ENCODE results near the gene OR6S1. TPM values are rescaled to one million over a fixed set of nuclear protein-coding genes. Genes with fewer than 3 reads are reported as not detected.
A peak's percentile ranks its signal among the peaks of the same experiment; 100 is the strongest.
"Not testable (repeated sequence)": the region's sequence is repeated elsewhere in the genome, so short reads cannot be mapped to it uniquely, and the experiment has no call there.

The OR6S1 gene
- total RNA-seq, 1 donor from 2014 or later = not detected

DNA sequence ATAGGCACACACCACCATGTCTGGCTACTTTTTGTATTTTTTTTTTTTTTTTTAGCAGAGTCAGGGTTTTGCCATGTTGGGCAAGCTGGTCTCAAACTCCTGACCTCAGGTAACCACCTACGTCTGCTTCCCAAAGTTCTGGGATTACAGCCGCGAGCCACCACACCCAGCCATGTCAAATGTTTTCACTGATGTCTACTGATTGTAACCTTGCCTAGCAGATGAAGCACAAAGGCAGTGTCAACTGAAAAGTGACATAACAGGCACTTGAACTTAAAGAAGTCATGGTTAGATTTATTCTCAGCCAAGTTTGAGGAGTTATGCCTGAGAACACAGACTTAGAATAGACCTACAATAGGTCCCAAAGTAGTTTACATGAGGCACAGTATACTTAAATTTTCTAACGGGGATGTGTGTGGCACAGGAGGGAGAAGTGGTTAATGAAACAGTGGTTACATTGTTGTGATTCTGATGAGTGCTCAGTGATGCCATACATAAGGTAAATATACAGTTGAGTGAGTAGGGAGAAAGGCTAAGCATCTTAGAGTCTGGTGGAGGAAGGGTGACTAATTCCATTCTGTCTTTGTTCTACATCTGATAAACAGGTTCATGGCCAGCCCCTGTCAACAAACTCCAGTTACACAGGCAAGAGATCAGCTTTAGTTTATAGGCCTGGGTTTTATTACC, 30.2 kb upstream of the OR6S1 start:
- DNase-seq (ENCODE audit: low read depth in 2 of 2) = peak in 1 of 2 donors; percentile 25

DNA sequence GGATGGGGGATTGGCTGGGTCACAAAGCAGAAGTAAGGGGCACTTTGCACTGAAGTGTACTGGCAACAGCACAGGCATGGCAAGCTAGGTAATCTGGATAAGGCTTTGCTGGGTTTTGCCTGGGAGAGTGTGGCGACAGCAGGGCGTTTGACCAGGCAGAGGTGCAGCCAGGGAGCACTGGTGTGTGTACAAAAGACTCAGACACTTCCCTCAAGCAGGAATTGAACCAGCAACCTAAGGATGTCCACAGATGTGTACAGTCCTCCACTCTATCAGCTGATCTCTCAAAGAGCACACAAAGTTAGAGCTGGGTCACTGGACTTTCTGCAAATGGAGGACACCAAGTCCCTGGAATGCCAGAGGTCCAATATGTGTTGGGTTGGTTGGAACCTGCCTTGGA, 27.5 kb upstream of the OR6S1 start:
- DNase-seq (ENCODE audit: low read depth in 2 of 2) = no peak

DNA sequence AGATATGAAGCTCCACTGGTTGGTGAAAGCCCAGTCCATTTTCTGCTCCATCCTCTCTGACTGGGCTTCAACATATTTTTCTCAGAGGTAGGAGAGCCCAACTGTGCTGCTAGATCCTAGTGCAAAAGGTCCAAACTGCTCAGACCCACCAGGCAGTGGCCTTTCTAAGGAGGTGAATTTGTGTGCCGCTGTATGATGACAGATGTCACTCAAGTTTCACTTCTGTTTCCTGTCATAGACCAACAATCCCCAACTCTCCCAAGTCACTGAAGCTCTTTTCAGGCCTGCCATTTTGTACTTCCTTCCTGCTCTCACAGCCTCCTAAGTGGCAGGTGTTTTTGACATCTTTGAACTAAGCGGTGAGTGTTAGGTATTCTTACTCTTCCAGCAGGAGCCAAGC, 26.5 kb upstream of the OR6S1 start:
- DNase-seq (ENCODE audit: low read depth in 2 of 2) = no peak

DNA sequence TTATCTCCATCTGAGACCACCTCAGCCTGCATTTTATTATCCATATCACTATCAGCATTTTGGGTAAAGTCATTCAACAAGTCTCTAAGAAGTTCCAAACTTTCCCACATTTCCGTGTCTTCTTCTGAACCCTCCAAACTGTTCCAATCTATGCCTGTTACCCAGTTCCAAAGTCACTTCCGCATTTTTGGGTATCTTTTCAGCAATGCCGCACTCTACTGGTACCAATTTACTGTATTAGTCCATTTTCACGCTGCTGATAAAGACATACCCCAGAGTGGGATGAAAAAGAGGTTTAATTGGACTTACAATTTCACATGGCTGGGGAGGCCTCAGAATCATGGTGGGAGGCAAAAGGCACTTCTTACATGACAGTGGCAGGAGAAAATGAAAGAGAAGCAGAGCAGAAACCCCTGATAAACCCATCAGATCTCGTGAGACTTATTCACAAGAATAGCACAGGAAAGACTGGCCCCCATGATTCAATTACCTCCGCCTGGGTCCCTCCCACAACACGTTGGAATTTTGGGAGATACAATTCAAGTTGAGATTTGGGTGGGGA, 25.0 kb upstream of the OR6S1 start:
- not testable (repeated sequence) for DNase-seq (ENCODE audit: low read depth in 2 of 2)

DNA sequence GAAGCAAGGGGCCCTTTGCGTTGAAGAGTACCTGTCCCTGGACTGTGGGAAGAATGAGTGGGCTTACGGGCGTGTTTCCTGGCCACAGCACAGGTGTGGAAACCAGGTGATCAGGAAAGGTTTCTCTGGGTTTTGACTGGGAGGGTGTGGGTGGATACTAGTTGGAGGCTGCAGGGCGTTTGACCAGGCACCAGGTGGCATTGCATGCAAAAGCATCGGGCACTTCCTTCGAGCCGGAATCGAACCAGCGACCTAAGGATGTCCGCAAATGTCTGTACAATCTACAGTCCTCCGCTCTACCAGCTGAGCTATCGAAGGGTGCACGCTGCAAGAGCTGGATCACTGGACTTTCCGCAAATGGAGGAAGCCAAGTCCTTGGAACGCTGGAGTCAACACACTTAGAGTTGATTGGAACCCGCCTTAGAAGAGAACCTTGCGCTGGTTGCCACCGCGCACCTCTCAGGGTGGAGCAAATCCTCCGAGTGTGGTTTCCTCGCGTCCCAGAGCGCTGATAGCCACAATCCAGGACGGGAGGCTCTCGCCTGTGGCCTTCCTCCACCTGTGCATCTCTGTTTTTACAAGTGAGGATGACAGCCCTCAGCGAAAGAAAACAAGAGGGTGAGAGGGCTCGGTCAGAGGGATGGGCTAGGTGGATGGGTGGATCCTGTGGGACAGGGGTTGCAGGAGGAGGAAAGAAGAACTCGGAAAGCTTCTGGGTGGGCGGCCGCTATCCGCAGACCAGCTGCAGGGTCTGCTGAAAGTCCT, 21.7 kb upstream of the OR6S1 start:
- DNase-seq (ENCODE audit: low read depth in 2 of 2) = peak; percentile 61

DNA sequence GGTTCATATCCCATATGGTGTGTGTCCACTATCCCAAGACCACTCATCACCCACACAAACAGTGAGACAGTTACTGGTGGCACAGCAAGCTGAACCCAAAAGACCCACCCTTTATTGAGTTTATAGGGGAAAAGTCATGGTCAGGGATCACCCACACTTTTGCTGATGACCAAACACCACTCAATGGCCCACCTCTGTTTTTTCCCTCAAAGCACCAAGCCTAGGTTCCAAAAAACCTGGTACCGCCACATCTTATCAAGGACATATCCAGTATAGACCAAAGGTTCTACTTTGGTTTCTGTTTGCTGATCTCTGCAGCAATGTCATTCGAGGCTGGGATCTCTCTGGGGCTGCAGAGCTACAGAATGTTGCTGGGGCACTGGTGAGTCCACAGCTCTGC, 19.7 kb upstream of the OR6S1 start:
- DNase-seq (ENCODE audit: low read depth in 2 of 2) = no peak

DNA sequence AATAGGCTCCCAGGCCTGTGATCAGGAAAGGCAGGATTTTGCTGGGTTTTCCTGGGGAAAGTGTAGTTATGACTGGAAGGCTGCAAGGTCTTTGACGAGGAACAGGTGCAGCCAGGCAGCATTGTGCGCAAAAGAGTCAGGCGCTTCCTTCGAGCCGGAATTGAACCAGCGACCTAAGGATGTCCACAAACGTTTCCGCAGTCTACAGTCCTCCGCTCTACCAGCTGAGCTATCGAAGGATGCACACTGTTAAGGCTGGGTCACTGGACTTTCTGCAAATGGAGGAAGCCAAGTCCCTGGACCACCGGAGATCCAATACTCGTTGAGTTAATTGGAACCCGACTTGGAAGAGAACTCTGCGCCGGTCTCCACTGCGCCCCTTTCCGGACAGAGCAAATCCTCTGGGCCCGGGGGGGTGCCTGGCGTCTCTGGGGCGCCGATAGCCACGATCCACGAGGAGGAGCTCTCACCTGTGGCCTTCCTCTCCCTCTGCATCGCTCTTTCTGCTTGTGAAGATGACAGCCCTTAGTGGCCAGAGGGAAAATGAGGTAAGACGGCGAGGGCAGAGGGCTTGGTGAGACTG, 18.4 kb upstream of the OR6S1 start:
- DNase-seq (ENCODE audit: low read depth in 2 of 2) = no peak

DNA sequence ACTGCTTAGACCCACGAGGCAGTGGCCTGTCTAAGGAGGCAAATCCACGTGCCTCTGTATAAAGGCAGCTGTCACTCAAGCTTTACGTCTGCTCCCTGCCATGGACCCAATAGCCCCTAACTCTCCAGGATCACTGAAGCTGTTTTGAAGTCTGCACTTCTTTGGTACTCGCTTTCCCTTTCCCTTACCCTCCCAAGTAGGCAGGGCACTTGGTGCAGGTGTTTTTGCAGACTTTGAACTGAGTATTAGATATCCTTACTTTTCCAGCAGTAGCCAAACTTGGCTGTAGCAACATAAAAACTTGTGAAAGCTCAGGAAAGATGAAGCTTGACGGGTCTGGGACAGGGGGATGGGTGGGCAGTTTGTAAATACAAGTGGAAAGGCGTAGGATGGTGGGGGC, 17.8 kb upstream of the OR6S1 start:
- no peak for DNase-seq (ENCODE audit: low read depth in 2 of 2)

DNA sequence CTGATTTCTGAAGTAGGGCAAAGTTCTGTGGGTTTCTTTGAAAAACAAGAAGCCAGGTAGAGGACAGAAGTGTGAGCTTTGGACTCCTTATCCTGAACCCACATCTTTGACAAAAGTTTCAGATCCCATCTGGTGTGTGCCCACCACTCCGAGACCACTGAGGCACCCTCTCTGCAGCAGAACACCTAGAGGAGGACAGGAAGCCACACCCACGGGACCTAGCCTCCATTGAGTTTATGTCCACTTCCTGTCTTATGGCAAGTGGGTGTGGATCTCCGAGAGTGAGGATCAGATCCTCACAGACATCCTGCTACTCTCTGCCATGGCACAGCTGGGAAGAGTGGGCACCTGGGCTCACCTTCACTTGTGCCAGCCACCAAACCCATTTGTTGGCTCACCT, 16.8 kb upstream of the OR6S1 start:
- DNase-seq (ENCODE audit: low read depth in 2 of 2) = no peak

DNA sequence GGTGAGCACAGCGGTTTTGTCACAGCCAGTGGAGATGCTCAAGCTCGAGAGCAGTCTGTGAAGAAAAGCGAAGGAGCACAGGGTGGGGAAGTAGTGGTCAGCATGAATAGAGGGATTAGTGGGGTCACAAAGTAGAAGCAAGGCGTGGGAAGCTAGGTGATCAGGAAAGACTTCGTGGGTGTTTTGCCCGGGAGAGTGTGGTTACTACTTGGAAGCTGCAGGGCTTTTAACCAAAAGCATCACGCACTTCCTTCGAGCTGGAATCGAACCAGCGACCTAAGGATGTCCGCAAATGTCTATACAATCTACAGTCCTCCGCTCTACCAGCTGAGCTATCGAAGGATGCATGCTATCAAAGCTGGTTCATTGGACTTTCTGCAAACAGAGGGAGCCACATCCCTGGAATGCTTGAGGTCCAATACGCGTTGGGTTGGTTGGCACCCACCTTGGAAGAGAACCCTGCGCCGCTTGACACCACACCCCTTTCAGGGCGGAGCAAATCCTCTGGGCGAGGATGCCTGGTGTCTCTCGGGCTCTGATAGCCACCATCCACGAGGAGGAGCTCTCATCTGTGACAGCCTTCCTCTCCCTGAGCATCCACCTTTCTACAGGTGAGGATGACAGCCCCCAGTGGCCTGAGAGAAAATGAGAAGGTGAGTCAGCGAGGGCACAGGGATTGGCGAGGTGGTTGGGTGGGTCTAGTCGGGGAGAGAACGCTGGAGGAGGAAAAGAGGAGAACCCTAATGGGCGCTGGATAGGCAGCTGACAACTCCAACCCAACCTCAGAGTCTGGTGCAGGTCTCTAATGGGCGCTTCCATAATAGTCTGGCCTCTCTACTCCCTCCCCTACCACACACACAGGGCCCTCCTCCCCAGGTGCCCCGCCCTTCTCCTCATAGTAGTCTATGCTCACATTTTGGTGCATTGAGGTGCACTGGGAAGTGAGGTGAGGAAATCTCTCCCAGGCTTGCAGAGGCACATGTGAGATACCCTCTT, 16.0 kb upstream of the OR6S1 start:
- DNase-seq (ENCODE audit: low read depth in 2 of 2) = no peak

DNA sequence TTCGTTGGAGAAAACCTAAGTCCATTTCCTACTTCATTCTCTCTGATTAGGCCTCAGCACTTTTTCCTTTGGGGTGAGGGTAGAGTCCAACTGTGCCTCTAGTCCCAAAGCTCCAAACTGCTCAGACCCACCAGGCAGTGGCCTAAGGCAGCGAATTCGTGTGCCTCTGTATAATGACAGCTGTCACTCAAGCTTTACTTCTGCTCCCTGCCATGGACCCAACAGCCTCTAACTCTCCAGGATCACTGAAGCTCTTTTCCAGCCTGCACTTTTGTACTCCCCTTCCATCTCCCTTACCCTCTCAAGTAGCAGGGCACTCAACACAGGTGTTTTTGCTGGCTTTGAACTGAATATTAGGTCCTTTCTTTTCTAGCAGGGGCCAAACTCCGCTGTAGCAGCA, 14.8 kb upstream of the OR6S1 start:
- no peak for DNase-seq (ENCODE audit: low read depth in 2 of 2)

DNA sequence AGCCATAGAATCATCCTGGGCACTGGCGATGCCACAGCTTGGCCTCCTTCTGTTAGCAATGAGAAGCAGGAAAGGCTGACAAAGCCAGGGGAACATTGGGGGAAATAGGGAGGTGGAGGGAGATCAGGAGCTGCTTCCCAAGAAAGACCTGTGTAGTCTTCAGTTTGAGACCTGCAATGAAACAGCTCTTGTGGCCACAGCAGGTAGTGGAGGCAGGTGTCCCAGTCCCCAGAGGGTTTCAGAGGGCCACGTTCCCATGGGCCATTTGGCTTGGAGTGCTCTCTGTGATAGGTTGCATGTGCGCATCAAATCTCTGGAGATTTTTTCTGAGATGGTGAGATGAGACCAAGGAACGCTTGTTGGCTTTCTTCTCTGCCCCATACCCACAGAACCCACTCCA, 14.4 kb upstream of the OR6S1 start:
- no peak for DNase-seq (ENCODE audit: low read depth in 2 of 2)

DNA sequence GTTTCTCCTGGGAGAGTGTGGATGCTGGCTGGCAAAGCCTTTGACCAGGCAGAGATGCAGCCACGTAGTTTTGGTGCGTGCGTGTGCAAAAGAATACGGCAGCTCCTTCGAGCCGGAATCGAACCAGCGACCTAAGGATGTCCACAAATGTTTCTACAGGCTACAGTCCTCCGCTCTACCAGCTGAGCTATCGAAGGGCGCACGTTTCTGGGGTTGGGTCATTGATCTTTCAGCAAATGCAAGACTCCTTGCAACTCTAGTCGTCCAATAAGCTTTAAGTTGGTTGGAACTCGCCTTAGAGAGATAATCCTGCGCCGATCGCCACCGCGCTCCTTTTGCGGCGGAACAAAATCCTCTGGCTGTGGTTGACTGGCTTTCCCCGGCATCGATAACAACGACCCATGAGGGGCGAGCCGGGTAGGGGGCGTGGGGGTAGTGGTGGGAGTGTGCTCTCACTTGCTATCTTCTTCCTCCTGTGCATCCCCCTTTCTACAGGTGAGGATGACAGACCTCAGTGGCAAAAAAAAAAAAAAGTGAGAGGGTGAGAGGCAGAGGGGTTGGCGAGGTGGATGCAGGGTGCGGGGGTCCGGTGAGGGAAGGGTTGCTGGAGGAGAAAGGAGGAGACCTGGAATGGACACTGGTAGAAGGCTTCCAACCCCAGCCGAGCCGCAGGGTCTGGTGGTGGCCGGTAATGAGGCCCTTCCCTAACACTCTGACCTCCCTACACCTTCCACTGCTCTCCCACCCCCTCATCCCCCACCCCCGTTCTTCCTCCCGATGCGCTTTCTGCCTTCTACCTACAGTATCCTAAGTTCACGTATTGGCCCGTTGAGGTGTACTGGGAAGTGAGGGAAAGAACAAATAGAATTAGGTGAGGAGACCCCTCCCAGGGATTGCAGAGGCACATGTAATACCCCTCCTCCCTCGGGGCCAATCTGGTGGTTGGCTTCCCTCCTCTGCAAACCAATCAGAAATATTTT, 11.8 kb upstream of the OR6S1 start:
- DNase-seq (ENCODE audit: low read depth in 2 of 2) = peak in 1 of 2 donors; percentile 30

DNA sequence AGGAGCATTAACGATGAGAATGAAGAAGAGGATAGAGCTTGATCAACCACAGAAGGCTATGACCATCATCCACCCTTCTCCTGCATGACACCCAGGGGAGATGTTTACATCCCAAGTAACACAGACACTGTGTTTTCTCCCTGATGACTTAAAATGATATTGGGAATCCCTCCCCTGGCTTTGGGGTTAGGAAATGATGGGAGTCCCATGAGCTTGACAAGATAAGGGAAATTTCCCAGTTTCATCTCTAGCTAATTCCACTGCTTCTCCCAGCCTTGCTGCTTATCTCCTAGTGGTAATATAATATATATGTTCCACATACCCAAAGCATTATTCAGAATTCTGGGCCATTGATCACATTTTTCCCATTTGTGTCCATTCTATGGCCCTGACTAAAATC, 4.0 kb upstream of the OR6S1 start:
- no peak for DNase-seq (ENCODE audit: low read depth in 2 of 2)

DNA sequence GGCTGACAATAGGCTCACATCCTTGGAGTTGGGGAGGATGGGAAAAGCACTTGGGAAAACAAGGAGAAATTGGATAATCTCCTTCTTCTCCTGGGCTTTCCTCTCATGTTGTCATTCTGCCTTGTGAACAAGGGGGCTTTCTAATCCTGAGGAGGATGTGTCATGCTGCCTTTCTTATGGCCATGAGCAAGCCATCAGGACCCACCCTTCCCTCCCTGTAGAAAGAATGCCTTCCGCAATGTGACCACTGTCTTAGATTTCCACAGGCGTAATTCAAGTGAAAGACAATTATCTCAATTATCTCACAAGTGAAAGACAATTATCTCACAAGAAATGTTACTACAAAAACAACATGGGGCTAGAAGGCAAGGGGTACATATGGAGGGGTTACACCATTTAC, 3.0 kb upstream of the OR6S1 start:
- no peak for DNase-seq (ENCODE audit: low read depth in 2 of 2)

DNA sequence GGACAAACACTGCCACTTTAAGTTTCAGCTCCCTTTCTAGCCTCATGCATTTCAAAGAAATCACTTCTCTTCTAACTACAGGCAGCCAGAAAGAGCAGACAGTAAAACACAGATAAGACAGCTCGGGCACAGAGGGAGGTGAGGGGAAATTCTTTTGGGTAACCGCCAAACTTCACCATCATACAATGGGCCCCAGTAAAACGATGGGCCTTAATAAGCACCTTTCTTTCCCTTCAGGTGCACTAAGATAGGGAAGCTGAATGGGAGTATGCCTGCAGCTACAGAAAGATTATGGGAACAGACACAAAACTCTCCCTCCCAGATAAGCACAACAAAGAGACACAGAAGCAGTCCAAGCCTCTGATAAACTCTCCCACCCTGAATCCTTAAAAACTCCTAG, 1.3 kb upstream of the OR6S1 start:
- not testable (repeated sequence) for DNase-seq (ENCODE audit: low read depth in 2 of 2)

DNA sequence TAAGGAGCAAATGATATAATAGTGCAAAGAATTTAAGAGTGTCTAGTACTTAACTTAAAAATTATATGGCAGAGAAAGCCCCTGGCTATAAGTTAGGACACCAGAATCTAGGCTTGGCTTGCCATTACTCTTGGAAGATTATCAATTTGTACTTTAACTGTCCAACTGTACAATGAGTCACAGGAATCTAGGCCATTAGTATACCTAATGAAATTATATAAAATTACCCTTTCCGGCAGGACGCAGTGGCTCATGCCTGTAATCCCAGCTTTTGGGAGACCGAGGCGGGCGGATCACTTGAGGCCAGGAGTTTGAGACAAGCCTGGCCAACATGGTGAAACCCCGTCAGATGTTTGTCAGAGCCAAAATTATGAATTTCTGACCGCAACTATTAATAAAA, 691 bp upstream of the OR6S1 start:
- no peak for DNase-seq (ENCODE audit: low read depth in 2 of 2)

DNA sequence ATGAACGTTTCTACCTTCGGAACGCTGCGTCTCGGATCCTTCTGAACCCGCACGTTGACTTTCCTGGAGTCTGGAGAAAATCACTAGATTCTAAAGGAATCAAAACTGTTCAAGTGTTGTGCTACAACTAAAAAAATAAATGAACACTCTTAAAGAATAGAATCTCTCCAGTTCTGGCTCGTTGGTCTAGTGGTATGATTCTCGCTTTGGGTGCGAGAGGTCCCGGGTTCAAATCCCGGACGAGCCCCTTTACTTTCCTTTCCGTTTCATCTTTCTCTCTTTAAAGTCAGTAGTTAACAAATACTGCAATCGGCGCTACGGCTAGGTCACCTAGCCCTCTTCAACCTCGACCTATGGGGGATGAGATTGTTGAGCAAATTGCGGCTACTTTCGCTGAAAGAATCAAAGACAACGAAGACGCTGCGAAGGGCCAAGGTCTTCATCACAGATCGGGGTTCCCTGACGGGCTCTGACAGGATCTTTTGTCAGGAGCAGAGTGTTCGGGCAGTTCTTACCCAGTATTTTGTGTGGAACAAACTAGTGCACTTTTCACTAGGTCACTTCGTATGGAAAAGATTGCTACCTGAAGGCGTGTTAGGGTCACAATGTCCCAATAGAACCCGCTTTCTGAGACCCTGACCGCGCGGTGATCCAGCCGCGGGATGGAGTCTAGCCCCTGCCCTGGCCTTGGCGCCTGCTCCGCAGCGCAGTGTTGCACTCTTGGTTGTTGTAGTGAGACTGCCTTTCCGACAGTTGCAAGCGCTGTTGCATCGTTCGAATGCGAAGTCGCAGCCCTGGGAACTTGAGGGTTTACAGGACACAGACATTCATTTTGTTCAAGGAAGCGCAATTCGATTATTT, 8.4 kb downstream of the OR6S1 start:
- peak; percentile 28 to 62 for DNase-seq (ENCODE audit: low read depth in 2 of 2)

DNA sequence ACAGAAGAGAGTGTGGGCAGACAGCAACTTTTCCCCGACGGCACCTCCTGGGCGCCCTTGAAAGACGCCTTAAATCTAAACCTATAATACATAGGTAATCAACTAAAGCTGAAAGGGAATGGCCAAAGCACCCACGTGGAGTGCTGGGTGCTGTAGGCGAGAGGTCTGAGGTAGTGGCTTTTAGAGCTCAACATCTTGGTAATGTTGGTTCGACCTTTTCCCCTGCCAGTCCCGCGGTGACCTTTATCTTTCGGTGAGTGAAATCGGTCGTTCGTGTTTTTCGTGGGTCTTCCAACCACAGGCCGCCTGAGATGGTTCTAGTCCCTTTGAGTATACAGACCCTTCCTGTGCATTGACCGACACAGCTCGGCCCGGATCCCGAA, 9.1 kb downstream of the OR6S1 start:
- no peak for DNase-seq (ENCODE audit: low read depth in 2 of 2)

Measured in lung microvascular endothelial cell (primary cell).